Stimulated activated CD8-positive, alpha-beta memory T cell treated with anti-CD3 and anti-CD28 coated beads, Interleukin-12 subunit alpha, Interleukin-12 subunit beta, amount 100 ng/mL, for 1 hour (primary cell): ENCODE data around the gene FOXN3.

Experiments used
- DNase-seq: peaks from one replicate; pipeline ENCODE4 v3.0.0-alpha.2; 2020; ENCODE audit warnings: low read depth

Gene FOXN3

GRCh38 chr14:89359477-89360222, 57.4 kb downstream of the FOXN3 start:
- DNase-seq: no peak

- no peak for DNase-seq
These were observed 59.3 kb downstream of the FOXN3 start for GRCh38 chr14:89357655-89358297.

GRCh38 chr14:89356927-89357326, 60.1 kb downstream of the FOXN3 start:
- DNase-seq: no peak

GRCh38 chr14:89356496-89356895, 60.5 kb downstream of the FOXN3 start:
- DNase-seq: no peak

GRCh38 chr14:89353766-89354113, 63.3 kb downstream of the FOXN3 start:
- no peak for DNase-seq

- no peak for DNase-seq
These were observed 63.9 kb downstream of the FOXN3 start for GRCh38 chr14:89352976-89353765.

GRCh38 chr14:89351516-89352404, 65.3 kb downstream of the FOXN3 start:
- no peak for DNase-seq

- DNase-seq: no peak
These were observed 65.9 kb downstream of the FOXN3 start for GRCh38 chr14:89351221-89351515.

- no peak for DNase-seq
These were observed 66.9 kb downstream of the FOXN3 start for GRCh38 chr14:89350152-89350551.

GRCh38 chr14:89349171-89350008, 67.6 kb downstream of the FOXN3 start:
- DNase-seq: no peak

GRCh38 chr14:89348722-89349121, 68.3 kb downstream of the FOXN3 start:
- DNase-seq: no peak

- DNase-seq: no peak
These were observed 69.1 kb downstream of the FOXN3 start for GRCh38 chr14:89347885-89348284.

- no peak for DNase-seq
These were observed 72.1 kb downstream of the FOXN3 start for GRCh38 chr14:89344920-89345254.

GRCh38 chr14:89343356-89343755, 73.7 kb downstream of the FOXN3 start:
- DNase-seq: no peak

GRCh38 chr14:89342049-89342448, 75.0 kb downstream of the FOXN3 start:
- DNase-seq: no peak

GRCh38 chr14:89340200-89341181, 76.5 kb downstream of the FOXN3 start:
- DNase-seq: no peak

- no peak for DNase-seq
These were observed 77.5 kb downstream of the FOXN3 start for GRCh38 chr14:89339579-89339978.

- DNase-seq: no peak
These were observed 77.9 kb downstream of the FOXN3 start for GRCh38 chr14:89339158-89339557.

- DNase-seq: no peak
These were observed 80.7 kb downstream of the FOXN3 start for GRCh38 chr14:89336338-89336737.

GRCh38 chr14:89332031-89332430, 85.0 kb downstream of the FOXN3 start:
- DNase-seq: no peak
